WTC11 (cell line): ENCODE results near the gene RTKN. TPM values are rescaled to one million over a fixed set of nuclear protein-coding genes. Genes with fewer than 3 reads are reported as not detected.

Experiments used
- ATAC-seq: fragments of 200-7000 bp; cut with Tn5 transposase; 2 replicates; pipeline ENCODE4 v1.10.0; 2021; ENCODE audit warnings: mild to moderate bottlenecking, moderate library complexity
- CTCF ChIA-PET: fragments of 300-600 bp; sonication (Branson Sonifier 250); formaldehyde crosslinking; loops from one replicate; lab custom pipeline; 2021; ENCODE audit warnings: antibody characterized with exemption; lab: Charles Lee
- POLR2A ChIA-PET: fragments of 350-600 bp; sonication (Branson Sonifier 250); formaldehyde crosslinking; loops from one replicate; lab custom pipeline; 2021; ENCODE audit warnings: antibody characterized with exemption; lab: Charles Lee
- DNase-seq: peaks from one replicate; pipeline ENCODE4 v3.0.0; 2021; ENCODE audit warnings: low spot score
- H3K27ac Mint-ChIP-seq: 2 replicates; pipeline ENCODE4 v1.8.0; 2021; ENCODE audit warnings: mixed read lengths
- H3K27me3 Mint-ChIP-seq: 2 replicates; pipeline ENCODE4 v1.8.0; 2021; ENCODE audit warnings: low read depth, mild to moderate bottlenecking, moderate library complexity, mixed read lengths
- H3K36me3 Mint-ChIP-seq: 2 replicates; pipeline ENCODE4 v1.8.0; 2021; ENCODE audit warnings: mixed read lengths
- H3K4me1 Mint-ChIP-seq: 2 replicates; pipeline ENCODE4 v1.8.0; 2022; ENCODE audit warnings: mixed read lengths
- H3K4me3 Mint-ChIP-seq: 2 replicates; pipeline ENCODE4 v1.8.0; 2021; ENCODE audit warnings: mild to moderate bottlenecking, moderate library complexity, mixed read lengths
- H3K9me3 Mint-ChIP-seq: 2 replicates; pipeline ENCODE4 v1.8.0; 2021; ENCODE audit warnings: mixed read lengths
- ATF1 ChIP-seq: sonication (generic); formaldehyde crosslinking; IDR thresholded peaks from 2 replicates; pipeline ENCODE4 v1.8.1; 2023; ENCODE audit warnings: mild to moderate bottlenecking, moderate library complexity, missing genetic modification reagents
- CREB1 ChIP-seq: sonication (generic); formaldehyde crosslinking; IDR thresholded peaks from 2 replicates; pipeline ENCODE4 v1.8.0; 2023; ENCODE audit warnings: mild to moderate bottlenecking, missing genetic modification reagents
- ETV6 ChIP-seq: sonication (generic); formaldehyde crosslinking; IDR thresholded peaks from 2 replicates; pipeline ENCODE4 v1.8.1; 2022; ENCODE audit warnings: mild to moderate bottlenecking, missing genetic modification reagents
- FOXK1 ChIP-seq: sonication (generic); formaldehyde crosslinking; IDR thresholded peaks from 2 replicates; pipeline ENCODE4 v1.8.0; 2022; ENCODE audit warnings: mild to moderate bottlenecking, moderate library complexity, missing genetic modification reagents
- IRF2 ChIP-seq: sonication (generic); formaldehyde crosslinking; IDR thresholded peaks from 2 replicates; pipeline ENCODE4 v1.8.0; 2022; ENCODE audit warnings: low read depth, missing genetic modification reagents, borderline replicate concordance
- JUN ChIP-seq: sonication (generic); formaldehyde crosslinking; IDR thresholded peaks from 2 replicates; pipeline ENCODE4 v1.8.0; 2023; ENCODE audit warnings: mild to moderate bottlenecking, missing genetic modification reagents
- KAT7 ChIP-seq: sonication (generic); formaldehyde crosslinking; IDR thresholded peaks from 2 replicates; pipeline ENCODE4 v1.8.1; 2023; ENCODE audit warnings: missing genetic modification reagents, mild to moderate bottlenecking, borderline replicate concordance
- MYBL2 ChIP-seq: sonication (generic); formaldehyde crosslinking; IDR thresholded peaks from 2 replicates; pipeline ENCODE4 v1.8.1; 2023; ENCODE audit warnings: mild to moderate bottlenecking, moderate library complexity, missing genetic modification reagents
- NR1H2 ChIP-seq: sonication (generic); formaldehyde crosslinking; IDR thresholded peaks from 2 replicates; pipeline ENCODE4 v1.9.0; 2021; ENCODE audit warnings: mild to moderate bottlenecking, moderate library complexity, missing genetic modification reagents
- TEAD1 ChIP-seq: sonication (generic); formaldehyde crosslinking; IDR thresholded peaks from 2 replicates; pipeline ENCODE4 v1.8.0; 2022; ENCODE audit warnings: mild to moderate bottlenecking, missing genetic modification reagents
- ZNF121 ChIP-seq: sonication (generic); formaldehyde crosslinking; IDR thresholded peaks from 2 replicates; pipeline ENCODE4 v1.8.0; 2023; ENCODE audit warnings: missing genetic modification reagents
- ZNF219 ChIP-seq: sonication (generic); formaldehyde crosslinking; IDR thresholded peaks from 2 replicates; pipeline ENCODE4 v1.8.0; 2023; ENCODE audit warnings: missing genetic modification reagents, mild to moderate bottlenecking, borderline replicate concordance
- ZNF232 ChIP-seq: sonication (generic); formaldehyde crosslinking; IDR thresholded peaks from 2 replicates; pipeline ENCODE4 v1.8.0; 2022; ENCODE audit warnings: mild to moderate bottlenecking, missing genetic modification reagents
- ZNF416 ChIP-seq: fragments of 250-450 bp; sonication (Bioruptor Pico); IDR thresholded peaks from 2 replicates; pipeline ENCODE4 v1.9.0; 2021; ENCODE audit warnings: mild to moderate bottlenecking, inconsistent platforms
- total RNA-seq: library from RNA; stranded (reverse); gene quantifications from 3 replicates; pipeline ENCODE4 v1.2.3, GENCODE V29; 2021
- TF ChIP-seq, protein P1 (sequence below): sonication (generic); formaldehyde crosslinking; IDR thresholded peaks from 2 replicates; pipeline ENCODE4 v1.8.1; 2023; ENCODE audit warnings: mild to moderate bottlenecking, missing genetic modification reagents, moderate library complexity
- TF ChIP-seq, protein P2 (sequence below): sonication (generic); formaldehyde crosslinking; conservative IDR thresholded peaks from 2 replicates; pipeline ENCODE4 v1.8.1; 2023; ENCODE audit warnings: mild to moderate bottlenecking, low read depth, missing genetic modification reagents, moderate library complexity
- TF ChIP-seq, protein P3 (sequence below): fragments of 250-450 bp; sonication (Bioruptor Pico); IDR thresholded peaks from 2 replicates; pipeline ENCODE4 v2.1.2; 2022; ENCODE audit warnings: mild to moderate bottlenecking, moderate library complexity
- TF ChIP-seq, protein P4 (sequence below): fragments of 200-600 bp; IDR thresholded peaks from 2 replicates; pipeline ENCODE4 v1.8.0; 2022; ENCODE audit warnings: antibody characterized with exemption
- TF ChIP-seq, protein P5 (sequence below): sonication (generic); formaldehyde crosslinking; IDR thresholded peaks from 2 replicates; pipeline ENCODE4 v1.8.1; 2023; ENCODE audit warnings: mild to moderate bottlenecking, moderate library complexity, missing genetic modification reagents
- TF ChIP-seq, protein P6 (sequence below): sonication (generic); formaldehyde crosslinking; IDR thresholded peaks from 2 replicates; pipeline ENCODE4 v1.8.0; 2022; ENCODE audit warnings: mild to moderate bottlenecking, missing genetic modification reagents

The RTKN gene
- total RNA-seq, 1 experiment from 2014 or later = 80.1 TPM

DNA sequence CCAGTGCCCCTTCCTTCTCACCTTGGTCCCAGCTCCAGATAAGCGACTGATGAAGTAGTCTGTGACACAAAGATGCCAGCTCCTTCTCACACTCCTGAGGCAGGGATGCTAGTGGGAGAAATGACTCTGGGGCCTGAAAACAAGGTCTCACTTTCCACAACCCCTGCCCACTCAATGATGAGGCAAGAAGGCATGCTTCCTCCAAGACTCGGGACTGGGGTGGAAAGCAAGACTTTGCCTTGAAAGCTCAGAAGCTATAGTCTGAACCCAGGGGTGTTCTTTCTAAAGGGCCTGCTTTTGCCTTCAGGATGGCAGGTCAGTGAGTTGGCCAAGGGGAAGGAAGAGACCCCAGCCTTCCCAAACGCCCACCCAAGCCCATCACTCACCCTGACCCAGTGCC lies 39.7 kb upstream of the RTKN start:
- TF ChIP-seq ZNF416 (no peak), MYBL2 (CRISPR knock-in tag) (no peak), KAT7 (CRISPR knock-in tag) (no peak), ATF1 (CRISPR knock-in tag) (no peak), ZNF219 (no peak), IRF2 (CRISPR knock-in tag) (no peak), CREB1 (CRISPR knock-in tag) (no peak), ZNF121 (CRISPR knock-in tag) (no peak), ZNF232 (CRISPR knock-in tag) (no peak), TEAD1 (CRISPR knock-in tag) (no peak), ETV6 (CRISPR knock-in tag) (no peak), NR1H2 (no peak), FOXK1 (CRISPR knock-in tag) (no peak), JUN (no peak)
- TF ChIP-seq, protein P1, sequence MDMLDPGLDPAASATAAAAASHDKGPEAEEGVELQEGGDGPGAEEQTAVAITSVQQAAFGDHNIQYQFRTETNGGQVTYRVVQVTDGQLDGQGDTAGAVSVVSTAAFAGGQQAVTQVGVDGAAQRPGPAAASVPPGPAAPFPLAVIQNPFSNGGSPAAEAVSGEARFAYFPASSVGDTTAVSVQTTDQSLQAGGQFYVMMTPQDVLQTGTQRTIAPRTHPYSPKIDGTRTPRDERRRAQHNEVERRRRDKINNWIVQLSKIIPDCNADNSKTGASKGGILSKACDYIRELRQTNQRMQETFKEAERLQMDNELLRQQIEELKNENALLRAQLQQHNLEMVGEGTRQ (CRISPR knock-in tag) = no peak
- TF ChIP-seq, protein P2, sequence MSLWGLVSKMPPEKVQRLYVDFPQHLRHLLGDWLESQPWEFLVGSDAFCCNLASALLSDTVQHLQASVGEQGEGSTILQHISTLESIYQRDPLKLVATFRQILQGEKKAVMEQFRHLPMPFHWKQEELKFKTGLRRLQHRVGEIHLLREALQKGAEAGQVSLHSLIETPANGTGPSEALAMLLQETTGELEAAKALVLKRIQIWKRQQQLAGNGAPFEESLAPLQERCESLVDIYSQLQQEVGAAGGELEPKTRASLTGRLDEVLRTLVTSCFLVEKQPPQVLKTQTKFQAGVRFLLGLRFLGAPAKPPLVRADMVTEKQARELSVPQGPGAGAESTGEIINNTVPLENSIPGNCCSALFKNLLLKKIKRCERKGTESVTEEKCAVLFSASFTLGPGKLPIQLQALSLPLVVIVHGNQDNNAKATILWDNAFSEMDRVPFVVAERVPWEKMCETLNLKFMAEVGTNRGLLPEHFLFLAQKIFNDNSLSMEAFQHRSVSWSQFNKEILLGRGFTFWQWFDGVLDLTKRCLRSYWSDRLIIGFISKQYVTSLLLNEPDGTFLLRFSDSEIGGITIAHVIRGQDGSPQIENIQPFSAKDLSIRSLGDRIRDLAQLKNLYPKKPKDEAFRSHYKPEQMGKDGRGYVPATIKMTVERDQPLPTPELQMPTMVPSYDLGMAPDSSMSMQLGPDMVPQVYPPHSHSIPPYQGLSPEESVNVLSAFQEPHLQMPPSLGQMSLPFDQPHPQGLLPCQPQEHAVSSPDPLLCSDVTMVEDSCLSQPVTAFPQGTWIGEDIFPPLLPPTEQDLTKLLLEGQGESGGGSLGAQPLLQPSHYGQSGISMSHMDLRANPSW = no peak
- TF ChIP-seq, protein P3, sequence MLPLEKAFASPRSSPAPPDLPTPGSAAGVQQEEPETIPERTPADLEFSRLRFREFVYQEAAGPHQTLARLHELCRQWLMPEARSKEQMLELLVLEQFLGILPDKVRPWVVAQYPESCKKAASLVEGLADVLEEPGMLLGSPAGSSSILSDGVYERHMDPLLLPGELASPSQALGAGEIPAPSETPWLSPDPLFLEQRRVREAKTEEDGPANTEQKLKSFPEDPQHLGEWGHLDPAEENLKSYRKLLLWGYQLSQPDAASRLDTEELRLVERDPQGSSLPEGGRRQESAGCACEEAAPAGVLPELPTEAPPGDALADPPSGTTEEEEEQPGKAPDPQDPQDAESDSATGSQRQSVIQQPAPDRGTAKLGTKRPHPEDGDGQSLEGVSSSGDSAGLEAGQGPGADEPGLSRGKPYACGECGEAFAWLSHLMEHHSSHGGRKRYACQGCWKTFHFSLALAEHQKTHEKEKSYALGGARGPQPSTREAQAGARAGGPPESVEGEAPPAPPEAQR (CRISPR knock-in tag) = no peak
- TF ChIP-seq, protein P4, sequence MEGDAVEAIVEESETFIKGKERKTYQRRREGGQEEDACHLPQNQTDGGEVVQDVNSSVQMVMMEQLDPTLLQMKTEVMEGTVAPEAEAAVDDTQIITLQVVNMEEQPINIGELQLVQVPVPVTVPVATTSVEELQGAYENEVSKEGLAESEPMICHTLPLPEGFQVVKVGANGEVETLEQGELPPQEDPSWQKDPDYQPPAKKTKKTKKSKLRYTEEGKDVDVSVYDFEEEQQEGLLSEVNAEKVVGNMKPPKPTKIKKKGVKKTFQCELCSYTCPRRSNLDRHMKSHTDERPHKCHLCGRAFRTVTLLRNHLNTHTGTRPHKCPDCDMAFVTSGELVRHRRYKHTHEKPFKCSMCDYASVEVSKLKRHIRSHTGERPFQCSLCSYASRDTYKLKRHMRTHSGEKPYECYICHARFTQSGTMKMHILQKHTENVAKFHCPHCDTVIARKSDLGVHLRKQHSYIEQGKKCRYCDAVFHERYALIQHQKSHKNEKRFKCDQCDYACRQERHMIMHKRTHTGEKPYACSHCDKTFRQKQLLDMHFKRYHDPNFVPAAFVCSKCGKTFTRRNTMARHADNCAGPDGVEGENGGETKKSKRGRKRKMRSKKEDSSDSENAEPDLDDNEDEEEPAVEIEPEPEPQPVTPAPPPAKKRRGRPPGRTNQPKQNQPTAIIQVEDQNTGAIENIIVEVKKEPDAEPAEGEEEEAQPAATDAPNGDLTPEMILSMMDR = no peak
- TF ChIP-seq, protein P5, sequence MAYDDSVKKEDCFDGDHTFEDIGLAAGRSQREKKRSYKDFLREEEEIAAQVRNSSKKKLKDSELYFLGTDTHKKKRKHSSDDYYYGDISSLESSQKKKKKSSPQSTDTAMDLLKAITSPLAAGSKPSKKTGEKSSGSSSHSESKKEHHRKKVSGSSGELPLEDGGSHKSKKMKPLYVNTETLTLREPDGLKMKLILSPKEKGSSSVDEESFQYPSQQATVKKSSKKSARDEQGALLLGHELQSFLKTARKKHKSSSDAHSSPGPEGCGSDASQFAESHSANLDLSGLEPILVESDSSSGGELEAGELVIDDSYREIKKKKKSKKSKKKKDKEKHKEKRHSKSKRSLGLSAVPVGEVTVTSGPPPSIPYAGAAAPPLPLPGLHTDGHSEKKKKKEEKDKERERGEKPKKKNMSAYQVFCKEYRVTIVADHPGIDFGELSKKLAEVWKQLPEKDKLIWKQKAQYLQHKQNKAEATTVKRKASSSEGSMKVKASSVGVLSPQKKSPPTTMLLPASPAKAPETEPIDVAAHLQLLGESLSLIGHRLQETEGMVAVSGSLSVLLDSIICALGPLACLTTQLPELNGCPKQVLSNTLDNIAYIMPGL (CRISPR knock-in tag) = no peak
- H3K27ac Mint-ChIP-seq = no peak overlapping the region
- H3K27me3 Mint-ChIP-seq = no peaks in the 10 kb centered on the region
- ChIA-PET CTCF (interaction anchor here (1.0 to 4.6 kb wide), 9 partner anchors 8 to 119 kb away, joined by 3 to 43 read pairs (median 17); partner anchors contain the start of genes INO80B, LBX2 and MRPL53), POLR2A (interaction anchor here (1.5 kb wide), 1 partner anchor 19 kb away, joined by 6 read pairs; the partner anchor contains the start of gene LBX2)
- H3K36me3 Mint-ChIP-seq = peaks cover 19% of the 10 kb centered on the region
- no peak for DNase-seq
- no peaks in the 10 kb centered on the region for H3K9me3 Mint-ChIP-seq
- no peak for ATAC-seq
- peaks cover 10% of the 10 kb centered on the region for H3K4me1 Mint-ChIP-seq
- peak overlapping the region; percentile 100 for H3K4me3 Mint-ChIP-seq

DNA sequence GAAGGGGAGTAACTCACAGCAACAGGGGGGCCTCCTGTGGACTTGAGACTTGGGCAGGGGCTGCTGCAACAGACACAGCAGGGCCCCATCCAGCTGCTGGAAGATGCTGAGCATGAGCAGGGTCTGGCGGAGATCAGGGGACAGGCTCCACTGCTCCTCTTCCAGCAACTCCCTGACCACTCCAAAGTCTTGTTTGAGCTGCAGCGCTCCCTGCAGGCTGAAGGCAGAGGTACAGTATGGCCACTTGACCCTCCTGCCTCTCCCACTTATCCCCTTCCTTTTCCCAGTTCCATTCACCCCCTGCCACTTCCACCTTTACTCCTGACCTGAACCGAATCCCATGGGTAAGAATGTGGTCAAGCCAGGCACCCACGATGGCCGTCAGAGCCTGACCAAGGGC lies 33.2 kb upstream of the RTKN start:
- ATAC-seq = peak; percentile 13; the same call in 1 of the 2 replicates
- TF ChIP-seq, protein P6, sequence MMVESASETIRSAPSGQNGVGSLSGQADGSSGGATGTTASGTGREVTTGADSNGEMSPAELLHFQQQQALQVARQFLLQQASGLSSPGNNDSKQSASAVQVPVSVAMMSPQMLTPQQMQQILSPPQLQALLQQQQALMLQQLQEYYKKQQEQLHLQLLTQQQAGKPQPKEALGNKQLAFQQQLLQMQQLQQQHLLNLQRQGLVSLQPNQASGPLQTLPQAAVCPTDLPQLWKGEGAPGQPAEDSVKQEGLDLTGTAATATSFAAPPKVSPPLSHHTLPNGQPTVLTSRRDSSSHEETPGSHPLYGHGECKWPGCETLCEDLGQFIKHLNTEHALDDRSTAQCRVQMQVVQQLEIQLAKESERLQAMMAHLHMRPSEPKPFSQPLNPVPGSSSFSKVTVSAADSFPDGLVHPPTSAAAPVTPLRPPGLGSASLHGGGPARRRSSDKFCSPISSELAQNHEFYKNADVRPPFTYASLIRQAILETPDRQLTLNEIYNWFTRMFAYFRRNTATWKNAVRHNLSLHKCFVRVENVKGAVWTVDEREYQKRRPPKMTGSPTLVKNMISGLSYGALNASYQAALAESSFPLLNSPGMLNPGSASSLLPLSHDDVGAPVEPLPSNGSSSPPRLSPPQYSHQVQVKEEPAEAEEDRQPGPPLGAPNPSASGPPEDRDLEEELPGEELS (CRISPR knock-in tag) = no peak
- TF ChIP-seq, protein P4 = peak; percentile 56
- no peak for TF ChIP-seq FOXK1 (CRISPR knock-in tag)
- TF ChIP-seq KAT7 (CRISPR knock-in tag) = no peak
- TF ChIP-seq ATF1 (CRISPR knock-in tag) = no peak
- TF ChIP-seq, all 79 proteins: peak for 1
- no peaks in the 10 kb centered on the region for H3K27me3 Mint-ChIP-seq
- no peaks in the 10 kb centered on the region for H3K9me3 Mint-ChIP-seq
- ChIA-PET CTCF (interaction anchor here (0.8 to 2.6 kb wide), 8 partner anchors 8 to 157 kb away, joined by 3 to 23 read pairs (median 4); partner anchors contain the start of genes CCDC142, DQX1, MOGS and TTC31), POLR2A (no interaction called here)
- peak; percentile 77 for DNase-seq
- peaks cover 20% of the 10 kb centered on the region for H3K36me3 Mint-ChIP-seq
- H3K4me3 Mint-ChIP-seq = no peak overlapping the region
- peaks cover 11% of the 10 kb centered on the region for H3K4me1 Mint-ChIP-seq
- H3K27ac Mint-ChIP-seq = no peak overlapping the region
